Ecto neural progenitor cell (in vitro differentiated cells): ENCODE results near the gene NEUROD2.

Experiments used
- DNase-seq: peaks from one replicate; pipeline ENCODE4 v3.0.0-alpha.2; 2018; ENCODE audit warnings: low spot score

Gene NEUROD2

DNA sequence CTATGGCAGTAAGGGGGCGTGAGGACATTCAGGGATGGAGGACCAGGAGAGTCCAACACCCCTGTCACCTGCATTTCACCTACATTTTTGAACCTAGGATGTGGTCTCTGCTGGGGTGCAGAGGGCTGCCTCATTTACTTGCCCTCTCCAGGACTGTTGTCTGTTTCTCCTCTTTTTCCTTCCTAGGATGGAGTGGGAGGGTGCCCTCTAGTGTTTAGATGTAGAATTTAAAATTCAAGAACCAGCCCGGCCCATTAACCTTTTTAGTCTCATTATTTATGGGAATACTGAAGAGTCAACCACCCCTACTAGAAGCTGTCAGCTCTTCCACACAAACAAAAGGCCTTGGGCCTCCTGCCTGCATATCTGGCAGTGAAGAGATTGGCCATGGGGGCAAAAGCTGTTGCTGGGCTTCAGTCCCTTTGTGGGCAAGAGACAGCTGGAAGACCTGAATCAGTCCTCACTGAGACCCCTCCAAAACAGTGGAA is 26.7 kb upstream of the NEUROD2 start:
- DNase-seq: no peak

DNA sequence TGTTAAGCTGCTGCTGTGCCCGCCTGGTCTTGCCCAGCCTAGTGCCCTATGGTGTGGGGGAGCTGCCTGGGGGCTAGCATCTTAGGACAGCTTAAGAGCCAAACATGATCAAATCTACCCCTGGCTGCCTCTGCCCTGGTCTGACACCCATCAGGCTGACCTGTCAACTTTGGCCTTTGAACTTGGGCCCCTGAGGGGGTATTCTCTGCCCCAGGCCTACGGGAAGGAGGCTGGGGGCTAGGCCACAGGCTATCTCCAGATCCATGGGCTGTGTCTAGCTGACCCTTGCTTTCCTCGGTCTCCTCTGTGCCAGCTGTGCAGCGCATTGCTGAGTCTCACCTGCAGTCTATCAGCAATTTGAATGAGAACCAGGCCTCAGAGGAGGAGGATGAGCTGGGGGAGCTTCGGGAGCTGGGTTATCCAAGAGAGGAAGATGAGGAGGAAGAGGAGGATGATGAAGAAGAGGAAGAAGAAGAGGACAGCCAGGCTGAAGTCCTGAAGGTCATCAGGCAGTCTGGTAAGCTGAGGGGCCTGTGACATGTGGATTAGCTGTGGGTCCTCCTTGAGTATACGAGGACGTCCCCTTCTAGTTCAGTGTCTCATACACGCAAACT is 26.0 kb upstream of the NEUROD2 start:
- DNase-seq: no peak

- DNase-seq: no peak
These were observed 24.6 kb upstream of the NEUROD2 start for GRCh38 chr17:39632153-39632941.

- no peak for DNase-seq
These were observed 23.7 kb upstream of the NEUROD2 start for GRCh38 chr17:39631403-39631802.

- DNase-seq: no peak
These were observed 22.2 kb upstream of the NEUROD2 start for GRCh38 chr17:39629898-39630297.

DNA sequence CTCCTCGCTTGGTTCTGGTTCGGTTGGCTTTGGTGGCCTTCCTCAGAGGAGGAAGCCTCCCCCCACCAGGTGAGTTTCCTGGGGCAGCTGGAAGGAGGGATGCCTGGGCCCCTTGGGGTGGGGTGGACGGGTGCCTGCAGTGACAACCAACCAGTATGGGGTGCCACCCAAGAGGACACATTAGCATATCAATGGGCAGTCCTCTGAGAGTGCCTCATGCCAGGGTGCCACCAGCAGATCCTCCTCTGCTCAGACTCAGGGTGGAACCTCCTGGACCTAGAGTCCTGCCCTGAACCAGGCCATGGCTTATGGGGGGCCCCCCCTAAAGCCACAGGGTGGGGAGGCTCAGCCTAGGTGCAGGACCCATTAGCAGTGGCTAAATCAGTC is 21.8 kb upstream of the NEUROD2 start:
- DNase-seq: no peak

DNA sequence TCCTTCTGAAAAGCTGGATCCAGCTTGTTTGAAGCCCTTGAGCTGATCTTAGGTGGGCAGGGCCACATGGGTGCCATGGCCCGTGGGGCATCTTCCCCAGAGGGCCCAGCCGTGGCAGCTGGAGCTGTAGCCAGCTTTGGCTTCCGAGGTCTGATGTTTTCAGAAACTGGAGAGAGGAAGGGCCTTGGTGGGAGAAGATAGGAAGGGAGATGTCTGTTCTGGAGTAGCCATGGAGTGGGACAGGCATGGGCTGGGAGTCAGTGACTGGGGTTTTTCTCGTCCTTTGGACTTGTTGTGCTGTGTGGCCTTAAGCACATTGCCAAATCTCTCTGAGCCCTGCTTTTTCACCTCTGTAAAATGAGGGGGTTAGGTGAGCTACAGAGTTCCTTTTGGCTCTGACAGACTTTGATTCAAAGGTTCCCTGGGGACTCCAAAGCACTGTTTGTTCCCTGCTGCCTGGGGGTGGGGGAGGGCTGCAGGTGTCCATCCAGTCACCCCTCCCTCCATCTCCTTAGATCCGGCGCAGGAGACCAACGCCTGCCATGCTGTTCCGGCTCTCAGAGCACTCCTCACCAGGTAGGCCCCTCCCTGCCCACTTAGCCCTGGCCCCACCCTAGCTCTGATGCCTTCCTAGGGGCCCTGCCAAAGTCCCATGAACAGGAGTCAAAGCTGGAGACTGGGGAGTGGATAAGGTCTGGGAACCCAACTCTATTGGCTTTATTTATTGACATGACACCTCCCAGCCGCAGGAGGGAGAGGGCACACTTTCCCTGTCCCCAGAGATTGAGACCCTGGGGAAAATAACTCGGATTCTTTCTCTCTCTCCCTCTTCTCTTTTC is 21.2 kb upstream of the NEUROD2 start:
- no peak for DNase-seq

GRCh38 chr17:39627712-39628516 is 20.2 kb upstream of the NEUROD2 start:
- no peak for DNase-seq

DNA sequence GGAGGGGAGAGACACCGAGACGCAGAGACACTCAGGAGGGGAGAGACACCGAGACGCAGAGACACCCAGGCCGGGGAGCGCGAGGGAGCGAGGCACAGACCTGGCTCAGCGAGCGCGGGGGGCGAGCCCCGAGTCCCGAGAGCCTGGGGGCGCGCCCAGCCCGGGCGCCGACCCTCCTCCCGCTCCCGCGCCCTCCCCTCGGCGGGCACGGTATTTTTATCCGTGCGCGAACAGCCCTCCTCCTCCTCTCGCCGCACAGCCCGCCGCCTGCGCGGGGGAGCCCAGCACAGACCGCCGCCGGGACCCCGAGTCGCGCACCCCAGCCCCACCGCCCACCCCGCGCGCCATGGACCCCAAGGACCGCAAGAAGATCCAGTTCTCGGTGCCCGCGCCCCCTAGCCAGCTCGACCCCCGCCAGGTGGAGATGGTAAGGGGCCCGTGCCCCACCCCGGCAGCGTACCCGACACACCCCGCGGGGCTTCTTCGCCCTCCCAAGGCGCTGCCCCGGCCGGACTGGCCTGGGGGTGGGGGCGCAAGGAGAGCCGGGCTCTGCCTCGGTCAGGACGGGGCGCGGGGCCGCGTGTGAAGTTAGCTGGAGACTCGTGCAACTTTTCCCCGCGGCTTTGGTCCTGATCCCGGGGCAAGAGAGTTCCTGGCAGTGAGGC is 19.5 kb upstream of the NEUROD2 start:
- peak; percentile 76 for DNase-seq

DNA sequence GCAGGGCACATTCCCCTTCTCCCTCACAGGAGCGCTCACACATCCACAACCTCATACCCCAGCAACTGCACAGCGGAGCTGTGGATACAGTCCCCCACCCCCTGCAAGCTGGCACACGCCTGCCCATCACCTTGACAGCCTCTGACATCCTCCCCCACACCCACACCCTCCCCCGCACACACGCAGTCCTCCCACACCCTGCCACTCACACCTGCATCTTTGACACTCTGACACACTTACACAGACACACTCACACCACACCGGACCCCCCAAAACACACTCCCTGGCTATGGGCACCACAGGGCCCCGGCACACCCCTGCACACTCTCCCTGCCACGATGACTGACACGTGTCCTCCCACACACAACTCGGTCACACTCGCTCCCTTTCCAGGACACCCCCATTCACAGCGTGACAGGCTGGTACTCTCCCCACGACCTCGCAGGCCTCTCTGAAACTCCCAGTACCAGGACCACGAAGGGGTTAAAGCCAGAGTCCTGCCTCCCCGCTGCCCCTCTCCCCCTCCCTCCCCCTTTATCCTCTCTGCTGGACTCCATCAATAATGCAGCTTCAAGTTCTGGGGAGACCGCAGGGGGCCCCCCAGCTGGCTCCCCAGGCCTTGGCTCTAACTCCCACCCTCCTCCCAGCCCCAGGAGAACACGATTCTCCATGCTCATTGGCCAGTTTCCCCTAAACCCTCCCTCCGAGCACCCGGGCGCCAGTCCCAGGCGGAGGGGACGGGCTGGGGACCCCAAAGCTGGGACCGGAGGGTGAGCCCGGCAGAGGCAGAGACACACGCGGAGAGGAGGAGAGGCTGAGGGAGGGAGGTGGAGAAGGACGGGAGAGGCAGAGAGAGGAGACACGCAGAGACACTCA is 18.7 kb upstream of the NEUROD2 start, which contains the start of gene PPP1R1B:
Gene PPP1R1B, plus strand, starts transcription at position 782 of the 876 bp plus-strand sequence. CDS start 441 bp downstream, outside the sequence.
- no peak for DNase-seq

DNA sequence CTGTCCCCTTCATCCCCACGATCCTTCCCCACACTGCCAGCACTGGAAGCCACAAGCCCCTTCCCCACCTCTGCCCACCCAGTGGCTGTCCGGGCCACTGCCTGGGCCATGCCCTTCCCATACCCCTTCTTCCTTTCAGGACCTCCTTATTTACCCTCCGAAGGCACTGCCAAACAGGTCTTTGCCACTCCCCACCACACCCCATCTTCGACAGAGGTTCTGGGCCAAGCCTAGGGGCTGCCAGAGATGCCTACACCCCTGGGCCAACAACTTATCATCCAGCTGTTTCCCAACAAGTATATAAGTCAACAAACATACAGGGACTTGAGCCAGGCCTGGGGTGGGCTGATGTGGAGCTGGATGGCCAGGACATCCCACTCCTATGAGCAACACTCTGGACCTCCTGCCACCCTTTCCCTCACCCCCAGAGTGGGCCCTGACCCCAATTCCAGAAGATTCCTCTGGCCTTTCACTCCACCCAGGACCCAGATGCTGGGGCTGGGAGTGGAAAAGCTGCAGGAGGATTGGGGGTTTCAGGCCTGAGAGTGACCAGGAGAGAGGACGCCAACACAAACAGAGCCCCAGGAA is 17.6 kb upstream of the NEUROD2 start:
- no peak for DNase-seq

DNA sequence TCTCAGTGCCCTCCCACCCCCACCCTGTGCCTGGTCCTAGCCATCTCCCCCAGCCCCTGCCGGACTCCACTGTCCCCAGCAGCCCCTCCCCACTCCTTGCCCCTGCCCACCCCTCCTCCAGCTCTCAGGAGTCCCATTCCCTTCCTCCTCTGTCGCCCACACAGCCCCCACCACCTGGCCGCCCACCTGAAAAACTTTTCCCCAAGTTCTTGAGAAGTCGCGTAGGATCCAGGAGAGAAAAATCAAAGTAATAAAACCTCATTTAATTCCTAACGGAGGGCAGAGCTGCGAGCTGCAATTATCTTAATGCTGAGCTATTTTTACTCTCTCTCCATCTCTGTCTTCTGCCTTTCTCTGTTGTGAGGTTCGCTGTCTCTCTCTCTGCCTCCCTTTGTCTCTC is 16.6 kb upstream of the NEUROD2 start:
- no peak for DNase-seq

DNA sequence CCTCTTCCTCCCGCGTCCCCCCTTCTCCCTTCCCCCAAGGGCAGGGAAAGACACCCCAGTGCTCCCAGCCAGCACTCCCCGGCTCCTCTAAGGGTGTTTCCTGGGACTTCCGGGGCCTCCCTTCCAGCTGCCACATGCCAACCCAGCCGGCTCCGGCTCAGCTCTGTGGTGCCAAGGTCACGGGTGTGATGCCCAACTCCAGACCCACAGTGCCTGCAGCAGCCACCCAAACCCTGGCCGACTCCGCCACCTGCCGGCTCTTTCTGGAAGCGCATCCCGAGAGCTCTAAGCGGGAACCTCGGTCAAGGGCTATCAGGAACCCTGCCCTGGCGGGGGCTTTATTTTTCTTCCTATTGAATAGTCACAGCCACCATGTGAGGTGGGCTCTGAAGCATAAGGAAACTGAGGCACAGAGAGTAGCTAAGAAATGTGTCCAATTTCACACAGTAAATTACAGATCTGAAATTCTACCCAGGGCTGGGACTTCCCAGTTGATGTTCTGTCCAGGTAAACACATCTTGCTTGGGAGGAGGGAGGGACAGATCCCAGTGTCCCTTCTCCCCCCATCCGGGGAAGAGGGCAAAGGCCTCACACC is 15.7 kb upstream of the NEUROD2 start:
- peak; percentile 93 for DNase-seq

GRCh38 chr17:39622380-39623006 is 14.8 kb upstream of the NEUROD2 start:
- no peak for DNase-seq

DNA sequence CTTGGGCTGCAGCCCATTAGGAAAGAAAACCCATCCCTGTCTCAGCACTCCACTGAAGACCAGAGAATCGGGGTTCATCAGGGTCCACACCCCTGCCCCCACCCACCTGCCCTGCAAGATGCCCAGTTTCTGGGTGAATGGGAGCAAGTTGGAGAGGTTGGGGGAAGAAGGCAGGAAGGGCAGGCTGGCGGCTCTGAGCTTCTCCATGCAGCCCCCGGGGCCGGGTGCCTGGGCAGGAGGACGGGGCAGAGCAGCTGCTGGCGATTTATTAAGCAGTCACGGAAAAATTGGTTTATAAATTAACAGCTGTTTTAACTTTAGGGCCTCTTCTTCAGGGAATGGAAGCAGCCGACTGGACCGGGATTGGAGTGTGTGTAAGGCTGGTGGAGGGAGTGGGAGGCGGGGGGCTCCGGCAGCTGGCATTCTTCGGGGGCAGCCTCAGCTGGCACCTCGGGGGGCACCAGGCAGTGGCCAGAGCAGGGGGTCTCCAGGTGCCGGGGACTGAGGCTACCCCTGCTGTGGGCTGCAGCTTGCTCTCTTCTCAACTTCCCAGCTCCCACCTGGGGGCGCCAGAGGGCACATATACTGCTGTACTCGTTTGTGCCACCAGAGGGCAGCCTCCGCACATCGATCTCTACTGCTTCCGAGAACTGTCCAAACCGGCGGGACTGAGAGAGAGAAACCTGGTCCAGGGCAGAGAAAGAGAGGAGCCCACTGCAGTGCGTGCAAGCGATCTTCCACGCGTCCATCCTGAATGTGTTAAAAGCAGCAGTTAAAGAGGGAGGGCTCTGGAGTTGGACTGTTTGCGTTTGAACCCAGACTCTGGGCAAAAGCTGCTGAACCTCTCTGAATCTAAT is 14.0 kb upstream of the NEUROD2 start:
- DNase-seq: peak; percentile 98

DNA sequence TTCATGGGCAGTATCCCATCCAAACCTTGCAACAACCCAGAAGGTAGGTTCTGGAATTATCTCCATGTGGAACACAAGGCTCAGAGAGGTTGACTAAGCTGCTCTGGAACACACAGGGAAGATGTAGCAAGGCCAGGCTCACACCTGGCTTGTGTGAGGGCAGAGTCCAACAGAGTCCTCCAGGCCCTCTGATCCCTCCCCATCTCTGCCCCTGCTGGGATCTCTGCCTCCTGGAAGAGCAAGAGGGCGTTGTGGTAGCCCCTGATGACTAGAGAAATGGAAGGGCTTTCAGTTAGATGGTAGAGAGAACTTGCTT is 12.0 kb upstream of the NEUROD2 start:
- no peak for DNase-seq

- DNase-seq: no peak
These were observed 11.5 kb upstream of the NEUROD2 start for GRCh38 chr17:39618956-39619785.
